NCI-H748 treated with DMSO at 0.1 percent for 48 hours (cell line): ENCODE results near the gene HAPLN1.

Experiments used
- DNase-seq: peaks from one replicate; lab custom pipeline; 2025; lab: John Stamatoyannopoulos, UW

HAPLN1 gene

GRCh38 chr5:83641946-83642345, 78.7 kb downstream of the HAPLN1 start:
- peak; percentile 29 for DNase-seq

DNA sequence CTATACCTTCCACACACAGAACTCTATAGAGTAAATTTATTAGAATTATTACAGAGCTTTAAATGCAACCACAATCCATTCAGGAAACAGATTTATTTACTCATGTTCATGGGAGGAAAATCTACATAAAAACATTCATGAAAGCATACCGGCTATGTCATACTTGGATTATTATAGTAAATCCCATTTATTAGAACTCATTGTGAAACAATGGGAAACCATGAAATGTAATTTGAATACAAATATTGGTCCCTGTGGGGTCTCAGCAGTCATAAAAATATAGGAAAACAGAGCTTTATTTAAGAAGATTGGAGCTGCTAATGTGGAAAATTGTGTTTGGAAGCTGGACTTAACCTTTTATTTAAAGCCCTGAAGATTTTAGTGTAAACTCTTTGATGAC, 80.7 kb downstream of the HAPLN1 start:
- no peak for DNase-seq

DNA sequence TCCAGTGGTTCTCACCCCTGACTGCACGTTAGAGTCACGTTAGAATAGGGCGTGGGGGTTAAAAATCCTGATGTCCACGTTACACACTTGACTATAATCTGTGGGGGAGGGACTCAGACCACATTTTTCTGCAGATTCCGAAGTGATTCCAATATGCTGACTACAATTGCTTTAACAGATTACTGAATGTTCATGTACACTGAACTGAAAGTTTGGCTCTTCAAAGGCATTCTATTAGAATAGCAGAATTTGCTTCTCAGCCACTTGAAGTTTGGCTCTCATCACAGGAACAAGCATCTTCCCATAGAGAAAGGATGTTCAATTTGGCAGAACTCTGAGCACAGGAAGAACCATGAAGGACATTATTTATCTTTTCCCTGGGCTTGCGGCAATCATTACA, 84.5 kb downstream of the HAPLN1 start:
- DNase-seq = no peak

GRCh38 chr5:83633285-83633684, 87.4 kb downstream of the HAPLN1 start:
- DNase-seq = no peak

DNA sequence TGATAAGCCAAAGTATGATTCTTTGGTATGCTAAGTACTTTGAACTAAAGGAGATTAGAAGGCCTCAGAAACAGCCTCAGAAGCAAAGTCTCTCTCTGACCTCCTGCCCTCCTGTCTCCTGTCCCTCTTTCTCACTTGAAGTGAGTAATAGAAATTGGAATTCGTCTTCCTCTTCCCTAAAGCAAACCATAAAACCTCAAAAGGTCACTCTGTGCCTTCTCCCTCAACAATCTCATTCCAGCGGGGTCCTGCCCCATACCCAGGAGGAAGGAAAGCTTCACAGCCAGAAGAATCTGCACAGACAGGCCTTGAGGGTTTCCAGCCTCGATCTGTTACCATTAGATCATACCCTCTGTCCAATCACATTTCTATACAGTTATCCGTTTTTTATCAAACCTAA, 87.8 kb downstream of the HAPLN1 start:
- DNase-seq = no peak

- no peak for DNase-seq
These were observed 92.3 kb downstream of the HAPLN1 start for GRCh38 chr5:83628360-83628759.

DNA sequence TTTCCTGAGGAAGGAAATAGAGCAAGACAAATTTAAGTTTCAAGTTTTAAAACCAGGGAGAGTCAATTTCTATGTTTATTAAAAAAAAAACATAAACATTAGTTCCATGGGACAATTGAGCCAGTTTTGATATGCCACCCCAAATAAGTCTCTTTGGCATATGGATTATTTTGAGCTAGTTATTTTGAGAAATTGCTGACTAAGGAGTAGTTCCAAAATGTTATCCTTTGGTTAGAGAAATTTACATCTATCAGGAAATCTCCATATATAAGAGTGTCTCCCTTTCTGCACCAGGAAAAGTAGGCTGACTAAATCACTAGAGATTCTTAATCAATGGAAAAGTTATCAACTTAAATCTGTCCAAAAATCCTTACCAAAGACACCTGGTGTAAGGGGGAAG, 105.8 kb downstream of the HAPLN1 start:
- no peak for DNase-seq

- DNase-seq = peak; percentile 56
These were observed 112.5 kb downstream of the HAPLN1 start for GRCh38 chr5:83608122-83608521.

- no peak for DNase-seq
These were observed 125.4 kb downstream of the HAPLN1 start for GRCh38 chr5:83595217-83595616.

GRCh38 chr5:83590966-83591365, 129.7 kb downstream of the HAPLN1 start:
- DNase-seq = no peak

DNA sequence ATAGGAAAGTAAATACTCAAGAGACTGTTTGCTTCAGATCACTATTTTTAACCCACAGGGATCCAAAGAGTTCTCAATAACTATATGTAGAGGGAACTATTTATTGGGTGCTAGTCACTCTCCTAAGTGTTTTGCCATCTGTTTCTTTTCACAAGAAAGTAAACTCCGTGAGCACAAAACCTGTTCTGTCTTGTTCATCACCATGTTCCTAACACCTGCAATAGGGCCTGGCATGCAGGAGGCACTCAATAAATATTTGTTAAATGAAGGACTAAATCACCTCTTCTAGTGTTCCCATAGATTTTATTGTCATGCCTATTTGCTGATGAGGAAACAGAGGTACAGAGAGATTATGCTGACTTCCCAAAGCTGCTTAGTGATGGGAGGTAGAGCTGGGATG, 130.9 kb downstream of the HAPLN1 start:
- DNase-seq = peak; percentile 99
